RPMI7951 (cell line): ENCODE results near the gene DIO3. TPM values are rescaled to one million over a fixed set of nuclear protein-coding genes. Genes with fewer than 3 reads are reported as not detected.
"Not testable (repeated sequence)": the region's sequence is repeated elsewhere in the genome, so short reads cannot be mapped to it uniquely, and the experiment has no call there.

Experiments used
- DNase-seq: peaks from one replicate; pipeline ENCODE4 v3.0.0-alpha.2; 2012; ENCODE audit warnings: low read depth
- total RNA-seq: library from RNA; depleted of rRNA; stranded (reverse); fragments of >200 nt; shearing (Covaris generic); gene quantifications from 2 replicates; pipeline ENCODE4 v1.2.3, GENCODE V29; 2014

The DIO3 gene
- total RNA-seq, 1 experiment from 2014 or later, result not detected

GRCh38 chr14:101542391-101542790, 18.9 kb upstream of the DIO3 start:
- DNase-seq, result no peak

GRCh38 chr14:101543814-101544213, 17.5 kb upstream of the DIO3 start:
- DNase-seq, result no peak

- no peak for DNase-seq
Observed at GRCh38 chr14:101544550-101544949, 16.7 kb upstream of the DIO3 start.

GRCh38 chr14:101546706-101547105, 14.6 kb upstream of the DIO3 start:
- DNase-seq, result no peak

GRCh38 chr14:101547107-101547738, 14.1 kb upstream of the DIO3 start:
- no peak for DNase-seq

- DNase-seq, result no peak
Observed at GRCh38 chr14:101547961-101548669, 13.2 kb upstream of the DIO3 start.

GRCh38 chr14:101548710-101549109, 12.6 kb upstream of the DIO3 start:
- no peak for DNase-seq

GRCh38 chr14:101549154-101549553, 12.1 kb upstream of the DIO3 start:
- no peak for DNase-seq

- DNase-seq, result not testable (repeated sequence)
Observed at GRCh38 chr14:101550202-101550912, 10.9 kb upstream of the DIO3 start.

GRCh38 chr14:101551729-101552595, 9.3 kb upstream of the DIO3 start:
- DNase-seq, result no peak

GRCh38 chr14:101552786-101553231, 8.5 kb upstream of the DIO3 start:
- no peak for DNase-seq

GRCh38 chr14:101553393-101553792, 7.9 kb upstream of the DIO3 start:
- DNase-seq, result no peak

- DNase-seq, result no peak
Observed at GRCh38 chr14:101553931-101554330, 7.4 kb upstream of the DIO3 start.

GRCh38 chr14:101554991-101555668, 6.2 kb upstream of the DIO3 start:
- DNase-seq, result no peak

- DNase-seq, result not testable (repeated sequence)
Observed at GRCh38 chr14:101555669-101556043, 5.6 kb upstream of the DIO3 start.

- no peak for DNase-seq
Observed at GRCh38 chr14:101556131-101556530, 5.2 kb upstream of the DIO3 start.

- no peak for DNase-seq
Observed at GRCh38 chr14:101556566-101557320, 4.6 kb upstream of the DIO3 start.

GRCh38 chr14:101557321-101557695, 4.0 kb upstream of the DIO3 start:
- no peak for DNase-seq

GRCh38 chr14:101557811-101558738, 3.2 kb upstream of the DIO3 start:
- no peak for DNase-seq
